GM18502 (cell line): ENCODE results near the gene RRAGD.
A peak's percentile ranks its signal among the peaks of the same experiment; 100 is the strongest.

Experiments
- ATAC-seq: cut with Tn5 transposase; IDR thresholded peaks from one replicate; pipeline ENCODE4 v1.9.1; 2021; ENCODE audit warnings: mild to moderate bottlenecking; ENCODE audit not compliant: unreplicated experiment, poor library complexity

RRAGD gene

GRCh38 chr6:89350281-89350966 is 61.6 kb downstream of the RRAGD start:
- peak; percentile 46 for ATAC-seq

GRCh38 chr6:89348372-89348771 is 63.7 kb downstream of the RRAGD start:
- no peak for ATAC-seq

- ATAC-seq: no peak
These were observed 64.2 kb downstream of the RRAGD start for GRCh38 chr6:89347825-89348224.

- ATAC-seq: no peak
These were observed 65.6 kb downstream of the RRAGD start for GRCh38 chr6:89346433-89346832.

GRCh38 chr6:89339565-89339964 is 72.5 kb downstream of the RRAGD start:
- no peak for ATAC-seq

- ATAC-seq: no peak
These were observed 76.9 kb downstream of the RRAGD start for GRCh38 chr6:89335164-89335563.

- no peak for ATAC-seq
These were observed 81.2 kb downstream of the RRAGD start for GRCh38 chr6:89330910-89331309.

- no peak for ATAC-seq
These were observed 83.1 kb downstream of the RRAGD start for GRCh38 chr6:89328976-89329375.

GRCh38 chr6:89324304-89324703 is 87.8 kb downstream of the RRAGD start:
- ATAC-seq: no peak

GRCh38 chr6:89323511-89323971 is 88.5 kb downstream of the RRAGD start:
- no peak for ATAC-seq

GRCh38 chr6:89321131-89321970 is 90.7 kb downstream of the RRAGD start:
- ATAC-seq: peak; percentile 47

GRCh38 chr6:89320012-89320559 is 92.0 kb downstream of the RRAGD start:
- ATAC-seq: no peak

- no peak for ATAC-seq
These were observed 95.0 kb downstream of the RRAGD start for GRCh38 chr6:89317067-89317466.

GRCh38 chr6:89315249-89315885 is 96.7 kb downstream of the RRAGD start, which contains the start of gene GABRR2:
Gene GABRR2 (minus strand): TSS chr6:89315299. CDS start chr6:89315165, 134 bp downstream.
- no peak for ATAC-seq

GRCh38 chr6:89314692-89315091 is 97.4 kb downstream of the RRAGD start:
- no peak for ATAC-seq
